OCI-LY7 (cell line): ENCODE data around the gene ZC3H12D.

Experiments used
- CTCF ChIP-seq: fragments of 200-600 bp; sonication (generic); conservative IDR thresholded peaks from 2 replicates; pipeline ENCODE4 v1.5.1; 2014; ENCODE audit warnings: mild to moderate bottlenecking, antibody characterized with exemption, low read length, moderate library complexity, mixed read lengths
- EZH2phosphoT487 ChIP-seq: fragments of 200-600 bp; sonication (generic); IDR thresholded peaks from 2 replicates; pipeline ENCODE4 v1.6.1; 2018; ENCODE audit warnings: low read depth, borderline replicate concordance, mild to moderate bottlenecking, mixed run types, antibody characterized with exemption, low read length, moderate library complexity, mixed read lengths

- TF ChIP-seq CTCF (no peak), EZH2phosphoT487 (no peak)
Measured at GRCh38 chr6:149463781-149464180, 21.0 kb downstream of the ZC3H12D start.
